ENCODE results near the gene DTD1.

DTD1 gene

GRCh38 chr20:18650224-18650623 is 62.4 kb downstream of the DTD1 start:
- no peak overlapping the region for H3K27ac ChIP-seq (ENCODE audit: low read depth in 2 of 2, low read length in 2 of 2)
- no peaks in the 10 kb centered on the region for H3K4me1 ChIP-seq (ENCODE audit: control insufficient read depth in 2 of 2, insufficient read depth in 2 of 2, low read length in 2 of 2)
- no peaks in the 10 kb centered on the region for H3K36me3 ChIP-seq (ENCODE audit: control insufficient read depth in 2 of 2, insufficient read depth in 2 of 2, low read length in 2 of 2)
- no peaks in the 10 kb centered on the region for H3K9me3 ChIP-seq (ENCODE audit: control insufficient read depth in 2 of 2, low read length in 2 of 2)
- H3K9ac ChIP-seq (ENCODE audit: low read depth in 1 of 2, low read length in 2 of 2) = no peak overlapping the region
- H3K27me3 ChIP-seq (ENCODE audit: control insufficient read depth in 2 of 2, insufficient read depth in 2 of 2, low read length in 2 of 2) = no peaks in the 10 kb centered on the region
- no peak overlapping the region for H3K4me3 ChIP-seq (ENCODE audit: low read length in 2 of 2)

- H3K9ac ChIP-seq (ENCODE audit: low read depth in 1 of 2, low read length in 2 of 2) = no peak overlapping the region
- no peaks in the 10 kb centered on the region for H3K4me1 ChIP-seq (ENCODE audit: control insufficient read depth in 2 of 2, insufficient read depth in 2 of 2, low read length in 2 of 2)
- no peaks in the 10 kb centered on the region for H3K27me3 ChIP-seq (ENCODE audit: control insufficient read depth in 2 of 2, insufficient read depth in 2 of 2, low read length in 2 of 2)
- H3K36me3 ChIP-seq (ENCODE audit: control insufficient read depth in 2 of 2, insufficient read depth in 2 of 2, low read length in 2 of 2) = peaks cover 0 to 3% of the 10 kb centered on the region in 2 donors
- no peaks in the 10 kb centered on the region for H3K9me3 ChIP-seq (ENCODE audit: control insufficient read depth in 2 of 2, low read length in 2 of 2)
- H3K4me3 ChIP-seq (ENCODE audit: low read length in 2 of 2) = no peak overlapping the region
- H3K27ac ChIP-seq (ENCODE audit: low read depth in 2 of 2, low read length in 2 of 2) = no peak overlapping the region
Observed at GRCh38 chr20:18653736-18654447, 66.0 kb downstream of the DTD1 start.

GRCh38 chr20:18654448-18654773 is 66.6 kb downstream of the DTD1 start:
- Histone ChIP-seq H3K36me3 (ENCODE audit: control insufficient read depth in 2 of 2, insufficient read depth in 2 of 2, low read length in 2 of 2) (peaks cover 0 to 3% of the 10 kb centered on the region in 2 donors), H3K4me3 (ENCODE audit: low read length in 2 of 2) (no peak overlapping the region), H3K4me1 (ENCODE audit: control insufficient read depth in 2 of 2, insufficient read depth in 2 of 2, low read length in 2 of 2) (no peaks in the 10 kb centered on the region), H3K9me3 (ENCODE audit: control insufficient read depth in 2 of 2, low read length in 2 of 2) (no peaks in the 10 kb centered on the region), H3K27me3 (ENCODE audit: control insufficient read depth in 2 of 2, insufficient read depth in 2 of 2, low read length in 2 of 2) (no peaks in the 10 kb centered on the region), H3K9ac (ENCODE audit: low read depth in 1 of 2, low read length in 2 of 2) (no peak overlapping the region), H3K27ac (ENCODE audit: low read depth in 2 of 2, low read length in 2 of 2) (no peak overlapping the region)

GRCh38 chr20:18657575-18657974 is 69.7 kb downstream of the DTD1 start:
- no peak overlapping the region for H3K9ac ChIP-seq (ENCODE audit: low read depth in 1 of 2, low read length in 2 of 2)
- no peaks in the 10 kb centered on the region for H3K9me3 ChIP-seq (ENCODE audit: control insufficient read depth in 2 of 2, low read length in 2 of 2)
- no peak overlapping the region for H3K27ac ChIP-seq (ENCODE audit: low read depth in 2 of 2, low read length in 2 of 2)
- H3K36me3 ChIP-seq (ENCODE audit: control insufficient read depth in 2 of 2, insufficient read depth in 2 of 2, low read length in 2 of 2) = peaks cover 0 to 3% of the 10 kb centered on the region in 2 donors
- H3K27me3 ChIP-seq (ENCODE audit: control insufficient read depth in 2 of 2, insufficient read depth in 2 of 2, low read length in 2 of 2) = no peaks in the 10 kb centered on the region
- H3K4me3 ChIP-seq (ENCODE audit: low read length in 2 of 2) = no peak overlapping the region
- no peaks in the 10 kb centered on the region for H3K4me1 ChIP-seq (ENCODE audit: control insufficient read depth in 2 of 2, insufficient read depth in 2 of 2, low read length in 2 of 2)

- Histone ChIP-seq H3K9me3 (ENCODE audit: control insufficient read depth in 2 of 2, low read length in 2 of 2) (no peaks in the 10 kb centered on the region), H3K9ac (ENCODE audit: low read depth in 1 of 2, low read length in 2 of 2) (no peak overlapping the region), H3K4me3 (ENCODE audit: low read length in 2 of 2) (no peak overlapping the region), H3K27me3 (ENCODE audit: control insufficient read depth in 2 of 2, insufficient read depth in 2 of 2, low read length in 2 of 2) (no peaks in the 10 kb centered on the region), H3K27ac (ENCODE audit: low read depth in 2 of 2, low read length in 2 of 2) (no peak overlapping the region), H3K36me3 (ENCODE audit: control insufficient read depth in 2 of 2, insufficient read depth in 2 of 2, low read length in 2 of 2) (no peaks in the 10 kb centered on the region), H3K4me1 (ENCODE audit: control insufficient read depth in 2 of 2, insufficient read depth in 2 of 2, low read length in 2 of 2) (no peaks in the 10 kb centered on the region)
Observed at GRCh38 chr20:18662279-18663040, 74.6 kb downstream of the DTD1 start.

- H3K27me3 ChIP-seq (ENCODE audit: control insufficient read depth in 2 of 2, insufficient read depth in 2 of 2, low read length in 2 of 2) = no peaks in the 10 kb centered on the region
- H3K4me3 ChIP-seq (ENCODE audit: low read length in 2 of 2) = no peak overlapping the region
- H3K27ac ChIP-seq (ENCODE audit: low read depth in 2 of 2, low read length in 2 of 2) = no peak overlapping the region
- no peaks in the 10 kb centered on the region for H3K4me1 ChIP-seq (ENCODE audit: control insufficient read depth in 2 of 2, insufficient read depth in 2 of 2, low read length in 2 of 2)
- no peaks in the 10 kb centered on the region for H3K9me3 ChIP-seq (ENCODE audit: control insufficient read depth in 2 of 2, low read length in 2 of 2)
- no peaks in the 10 kb centered on the region for H3K36me3 ChIP-seq (ENCODE audit: control insufficient read depth in 2 of 2, insufficient read depth in 2 of 2, low read length in 2 of 2)
- no peak overlapping the region for H3K9ac ChIP-seq (ENCODE audit: low read depth in 1 of 2, low read length in 2 of 2)
Observed at GRCh38 chr20:18663932-18664331, 76.1 kb downstream of the DTD1 start.

- Histone ChIP-seq H3K27me3 (ENCODE audit: control insufficient read depth in 2 of 2, insufficient read depth in 2 of 2, low read length in 2 of 2) (no peaks in the 10 kb centered on the region), H3K9me3 (ENCODE audit: control insufficient read depth in 2 of 2, low read length in 2 of 2) (no peaks in the 10 kb centered on the region), H3K36me3 (ENCODE audit: control insufficient read depth in 2 of 2, insufficient read depth in 2 of 2, low read length in 2 of 2) (no peaks in the 10 kb centered on the region), H3K4me1 (ENCODE audit: control insufficient read depth in 2 of 2, insufficient read depth in 2 of 2, low read length in 2 of 2) (no peaks in the 10 kb centered on the region), H3K4me3 (ENCODE audit: low read length in 2 of 2) (no peak overlapping the region), H3K27ac (ENCODE audit: low read depth in 2 of 2, low read length in 2 of 2) (no peak overlapping the region), H3K9ac (ENCODE audit: low read depth in 1 of 2, low read length in 2 of 2) (no peak overlapping the region)
Observed at GRCh38 chr20:18665135-18665534, 77.3 kb downstream of the DTD1 start.

GRCh38 chr20:18666803-18667415 is 79.1 kb downstream of the DTD1 start:
- no peak overlapping the region for H3K27ac ChIP-seq (ENCODE audit: low read depth in 2 of 2, low read length in 2 of 2)
- H3K9me3 ChIP-seq (ENCODE audit: control insufficient read depth in 2 of 2, low read length in 2 of 2) = no peaks in the 10 kb centered on the region

GRCh38 chr20:18669241-18670019 is 81.6 kb downstream of the DTD1 start:
- H3K4me1 ChIP-seq (ENCODE audit: control insufficient read depth in 2 of 2, insufficient read depth in 2 of 2, low read length in 2 of 2) = no peaks in the 10 kb centered on the region
- H3K4me3 ChIP-seq (ENCODE audit: low read length in 2 of 2) = no peak overlapping the region
- no peak overlapping the region for H3K27ac ChIP-seq (ENCODE audit: low read depth in 2 of 2, low read length in 2 of 2)
- no peaks in the 10 kb centered on the region for H3K36me3 ChIP-seq (ENCODE audit: control insufficient read depth in 2 of 2, insufficient read depth in 2 of 2, low read length in 2 of 2)
- H3K9ac ChIP-seq (ENCODE audit: low read depth in 1 of 2, low read length in 2 of 2) = no peak overlapping the region
- no peaks in the 10 kb centered on the region for H3K9me3 ChIP-seq (ENCODE audit: control insufficient read depth in 2 of 2, low read length in 2 of 2)
- no peaks in the 10 kb centered on the region for H3K27me3 ChIP-seq (ENCODE audit: control insufficient read depth in 2 of 2, insufficient read depth in 2 of 2, low read length in 2 of 2)

More at GRCh38 chr20:18666803-18667415, 79.1 kb downstream of the DTD1 start:
- no peaks in the 10 kb centered on the region for H3K36me3 ChIP-seq (ENCODE audit: control insufficient read depth in 2 of 2, insufficient read depth in 2 of 2, low read length in 2 of 2)
- no peaks in the 10 kb centered on the region for H3K27me3 ChIP-seq (ENCODE audit: control insufficient read depth in 2 of 2, insufficient read depth in 2 of 2, low read length in 2 of 2)
- H3K4me1 ChIP-seq (ENCODE audit: control insufficient read depth in 2 of 2, insufficient read depth in 2 of 2, low read length in 2 of 2) = no peaks in the 10 kb centered on the region
- H3K9ac ChIP-seq (ENCODE audit: low read depth in 1 of 2, low read length in 2 of 2) = no peak overlapping the region
- no peak overlapping the region for H3K4me3 ChIP-seq (ENCODE audit: low read length in 2 of 2)

Data from mucosa of rectum (tissue), 2 donors.